Stimulated activated CD4-positive, alpha-beta T cell treated with anti-CD3 and anti-CD28 coated beads, Interleukin-4, amount 100 ng/mL, for 24 hours (primary cell): Measurements from ENCODE around the gene ARRB1.

Experiments
- DNase-seq: peaks from one replicate; pipeline ENCODE4 v3.0.0-alpha.2; 2020

ARRB1 gene

DNA sequence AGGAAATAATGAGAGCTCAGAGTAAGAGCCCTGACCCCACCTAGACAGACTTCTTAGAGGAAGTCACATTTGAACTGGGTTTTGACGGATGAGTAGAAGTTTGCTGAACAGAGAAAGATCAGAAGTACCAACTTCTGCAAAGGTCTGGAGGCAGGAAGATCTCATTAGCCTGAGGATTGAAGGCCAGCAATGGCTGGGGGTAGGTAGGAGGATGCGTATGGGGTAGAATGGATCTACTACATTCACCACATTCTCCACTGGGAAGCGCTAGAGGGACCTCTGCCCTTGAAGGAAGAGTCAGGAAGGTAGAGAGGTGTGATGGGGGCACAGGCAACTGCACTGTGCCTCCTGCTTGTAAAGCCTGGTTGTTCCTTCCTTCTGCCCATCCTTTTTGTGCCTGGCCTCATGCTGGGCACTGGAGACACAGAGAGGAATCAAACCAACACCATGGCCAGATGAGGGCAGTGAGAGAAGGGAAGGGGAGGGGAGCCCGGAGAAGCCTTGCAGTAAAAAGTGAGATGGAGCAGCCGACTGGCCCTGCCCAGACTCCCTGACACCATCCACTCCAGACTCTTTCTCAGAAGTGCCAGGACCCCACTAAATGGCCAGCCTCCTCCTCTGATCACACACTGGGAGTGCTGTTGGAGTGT lies 106.0 kb downstream of the ARRB1 start:
- no peak for DNase-seq

DNA sequence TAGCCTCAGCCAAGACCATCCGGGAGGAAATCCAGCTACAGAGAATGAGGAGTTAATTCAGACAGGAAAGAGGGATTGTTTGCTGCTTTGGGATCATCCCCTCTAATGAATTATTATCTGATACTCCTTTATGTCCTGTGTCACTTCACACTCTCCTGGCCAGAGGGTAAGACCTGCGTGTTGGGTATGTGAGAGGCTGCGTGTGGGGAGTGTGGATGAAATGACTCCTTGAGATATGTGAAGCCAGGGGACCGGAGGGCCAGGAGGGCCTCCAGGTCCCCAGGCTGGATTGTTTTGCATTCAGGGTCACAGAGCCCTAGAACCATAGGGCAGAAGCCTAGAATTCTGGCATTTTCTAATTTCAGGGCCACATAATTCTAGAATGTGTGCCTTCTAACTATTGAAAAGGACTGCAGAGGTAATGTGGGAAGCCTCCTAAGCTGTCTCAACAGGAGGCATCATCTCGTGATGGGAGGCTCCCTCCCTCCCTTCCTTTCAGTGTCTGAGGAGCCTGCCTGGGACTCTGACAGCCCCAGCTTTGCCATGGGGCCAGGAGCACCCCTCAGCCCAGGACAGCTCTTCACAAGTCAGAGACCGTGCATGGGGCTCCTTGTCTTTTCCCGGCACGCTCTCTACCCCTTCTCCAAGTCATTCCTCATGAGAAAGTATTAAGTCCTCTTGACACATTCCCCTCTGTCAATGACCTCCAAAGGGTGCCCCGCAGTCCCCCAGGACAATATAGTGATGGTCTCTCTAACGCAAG lies 107.2 kb downstream of the ARRB1 start:
- DNase-seq, result no peak

DNA sequence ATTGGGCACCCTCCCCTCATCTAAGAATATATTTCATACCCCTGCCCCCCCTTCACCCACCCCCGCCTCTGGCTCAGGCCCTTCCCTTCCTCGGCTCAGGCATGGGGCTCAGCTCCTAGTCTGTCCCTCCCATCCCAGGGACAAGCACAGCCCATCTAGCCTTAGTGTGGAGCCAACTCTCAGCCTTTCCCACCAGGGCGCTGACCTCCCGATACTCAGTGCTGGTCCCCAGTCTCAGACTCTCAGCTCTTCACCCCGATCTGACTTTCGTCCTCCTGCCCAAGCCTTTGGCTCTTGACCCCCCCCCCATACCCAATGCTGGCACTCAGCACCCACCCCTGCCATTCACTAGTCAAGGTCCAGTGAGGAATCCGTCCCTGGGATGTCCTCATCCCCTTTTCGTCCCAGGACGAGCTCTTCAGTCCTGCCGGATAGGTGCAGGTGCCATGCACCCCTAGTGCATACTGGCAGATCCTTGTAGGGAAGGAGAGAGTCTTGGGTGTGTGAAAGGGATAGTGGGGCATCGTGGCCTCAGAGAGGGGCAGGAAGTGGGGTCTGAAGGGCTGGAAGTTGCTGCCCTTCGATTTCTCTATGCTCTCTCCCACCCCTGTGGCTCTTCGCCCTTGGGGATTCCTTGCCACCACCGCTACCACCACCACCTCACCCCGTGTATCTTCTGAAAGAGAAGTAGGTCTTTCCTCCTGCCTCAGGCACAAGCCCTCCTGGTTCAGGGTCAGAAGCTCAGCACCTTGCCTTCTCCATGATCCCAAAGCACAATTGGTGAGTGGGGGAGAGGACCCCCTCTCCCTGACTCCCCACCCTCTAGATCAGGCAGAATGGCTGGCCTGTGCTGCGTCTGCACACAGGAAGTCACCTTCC lies 108.5 kb downstream of the ARRB1 start:
- no peak for DNase-seq

GRCh38 chr11:75241906-75242644 lies 109.4 kb downstream of the ARRB1 start:
- no peak for DNase-seq

- peak; percentile 86 for DNase-seq
Observed at GRCh38 chr11:75241036-75241905, 110.2 kb downstream of the ARRB1 start.

GRCh38 chr11:75240311-75241035 lies 111.0 kb downstream of the ARRB1 start, which contains the start of gene TPBGL:
TPBGL (plus strand) TSS chr11:75240774; CDS start chr11:75241050, 276 bp downstream.
- no peak for DNase-seq

DNA sequence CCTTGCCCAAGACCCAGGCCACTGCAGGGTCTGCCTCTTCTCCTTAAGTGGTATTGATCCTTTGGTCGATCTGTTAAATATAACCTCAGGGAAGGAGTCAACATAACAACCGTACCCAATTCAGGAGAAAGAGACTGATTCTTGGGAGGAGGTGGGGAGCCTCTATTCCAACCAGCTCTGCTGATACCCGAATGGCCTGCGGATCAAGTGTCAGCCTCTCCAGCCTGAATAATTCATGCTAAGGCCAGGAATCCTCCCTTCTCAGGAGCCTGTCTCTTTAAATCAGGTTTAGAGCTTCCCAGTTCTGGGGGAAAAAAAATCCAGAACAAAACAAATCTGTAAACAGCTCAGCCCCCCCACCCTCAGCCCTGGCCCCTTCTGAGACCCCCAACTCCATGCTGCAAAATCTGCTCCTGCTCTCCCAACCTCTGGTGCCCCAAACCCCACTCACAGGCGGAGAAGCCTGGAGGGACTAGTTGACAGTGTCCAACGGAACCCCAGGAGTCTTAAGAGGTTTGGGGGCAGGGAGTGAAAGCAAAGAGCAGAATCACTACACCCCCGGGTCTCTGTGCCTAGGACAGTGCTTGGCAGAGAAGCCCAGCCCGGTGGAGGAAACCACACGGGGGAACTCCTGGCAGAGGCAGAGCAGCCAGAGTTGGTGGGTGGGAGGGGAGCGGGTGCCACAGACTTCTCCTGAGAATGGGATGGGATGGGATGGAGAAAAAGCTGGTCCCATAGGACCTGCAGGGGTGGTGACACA lies 111.8 kb downstream of the ARRB1 start:
- DNase-seq, result no peak

DNA sequence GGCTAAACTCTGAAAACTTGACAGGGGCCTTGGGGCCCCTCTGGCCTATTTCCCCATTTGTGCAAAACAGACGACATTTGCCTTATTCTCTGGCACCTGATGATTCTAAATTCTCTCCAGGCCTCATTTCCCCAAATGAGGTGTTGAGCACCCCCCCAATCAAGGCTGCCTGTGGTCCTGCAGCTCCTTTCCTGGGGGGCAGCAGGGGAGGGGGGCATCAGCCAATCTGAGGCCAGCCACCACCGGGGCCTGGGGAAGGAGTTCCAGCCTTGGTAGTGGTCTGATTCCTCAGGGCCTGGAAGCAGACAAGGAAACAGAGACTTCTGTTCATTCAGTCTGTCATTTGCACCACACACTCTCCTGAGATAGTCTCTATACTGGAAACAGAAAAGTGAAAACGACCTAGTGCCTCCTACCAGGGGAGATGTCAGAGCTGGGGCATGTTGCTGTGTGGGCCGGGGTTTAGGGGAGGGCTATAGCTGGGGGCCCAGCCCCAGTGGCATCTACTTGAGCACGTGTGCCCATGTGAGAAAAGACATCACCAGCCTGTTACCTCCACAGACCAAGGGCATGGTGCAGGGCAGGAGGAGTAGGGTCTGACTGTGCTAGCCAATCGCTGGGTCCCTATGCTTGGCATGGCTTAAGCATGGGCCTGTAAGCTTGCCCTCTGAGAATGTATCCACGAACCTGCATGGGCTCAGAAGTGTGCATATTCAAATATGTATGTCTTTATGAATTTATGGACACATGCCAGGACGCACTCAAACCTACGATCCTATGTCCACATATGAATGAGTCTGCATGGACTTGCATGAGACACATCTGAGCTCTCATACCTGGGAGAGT lies 112.6 kb downstream of the ARRB1 start:
- no peak for DNase-seq

DNA sequence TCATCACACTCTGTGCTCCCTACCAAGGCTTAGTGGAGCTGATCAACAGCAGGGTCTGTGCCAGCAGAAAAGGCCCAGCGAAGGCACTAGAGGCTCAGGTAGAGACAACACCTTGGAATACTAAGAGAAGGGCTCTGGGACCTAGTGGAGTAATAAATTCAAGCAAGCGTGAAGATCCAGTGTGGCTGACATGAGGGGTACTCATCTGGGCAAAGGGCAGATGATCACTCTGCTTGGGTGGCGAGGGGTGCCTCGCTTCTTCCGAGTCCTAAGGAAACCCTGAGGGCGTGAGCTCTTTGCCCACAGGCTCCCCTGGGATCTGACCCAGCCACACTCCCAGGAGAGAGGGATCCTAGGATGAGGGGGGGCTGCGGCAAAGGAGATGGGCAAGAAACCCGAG lies 114.4 kb downstream of the ARRB1 start:
- DNase-seq, result no peak

- DNase-seq, result no peak
Observed at GRCh38 chr11:75236062-75236461, 115.4 kb downstream of the ARRB1 start.

DNA sequence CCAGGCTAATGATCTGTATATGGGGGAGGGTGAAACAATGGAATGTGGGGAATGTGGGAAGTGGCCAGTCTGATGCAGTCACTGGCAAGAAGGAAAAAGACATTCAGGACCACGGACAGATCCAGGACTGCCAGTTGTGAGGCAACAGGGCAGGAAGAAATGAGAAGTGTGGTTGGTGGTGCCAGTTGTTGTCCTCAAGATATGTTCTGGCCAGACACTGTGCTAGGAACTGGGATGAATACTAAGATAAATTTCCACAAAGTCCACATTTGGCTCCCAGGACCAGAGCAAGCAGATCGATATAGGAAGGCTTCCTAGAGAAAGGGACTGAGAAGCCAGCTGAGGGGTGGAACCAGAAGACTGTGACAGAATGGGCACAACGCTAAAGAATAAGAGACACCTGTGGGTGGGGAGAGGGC lies 117.7 kb downstream of the ARRB1 start:
- no peak for DNase-seq

GRCh38 chr11:75230621-75231020 lies 120.8 kb downstream of the ARRB1 start:
- no peak for DNase-seq

- DNase-seq, result no peak
Observed at GRCh38 chr11:75229466-75229865, 122.0 kb downstream of the ARRB1 start.

DNA sequence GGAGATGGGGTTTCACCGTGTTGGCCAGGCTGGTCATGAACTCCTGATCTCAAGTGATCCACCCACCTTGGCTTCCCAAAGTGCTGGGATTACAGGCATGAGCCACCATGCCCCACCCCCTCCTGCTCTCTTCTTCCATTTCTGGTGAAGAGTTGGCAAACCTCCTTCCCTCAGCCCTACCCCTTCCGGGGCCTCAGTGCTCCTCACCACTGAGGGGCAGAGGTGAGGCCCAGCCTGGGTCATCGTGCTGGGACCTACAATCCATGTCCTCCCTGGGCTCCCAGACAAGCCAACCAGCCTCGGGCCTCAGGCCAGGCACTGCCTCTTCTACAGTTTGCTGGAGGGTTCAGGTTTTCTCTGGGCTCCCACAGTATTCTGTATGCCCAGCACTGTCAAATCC lies 125.7 kb downstream of the ARRB1 start:
- DNase-seq, result no peak

GRCh38 chr11:75223954-75224643 lies 127.4 kb downstream of the ARRB1 start:
- DNase-seq, result no peak

DNA sequence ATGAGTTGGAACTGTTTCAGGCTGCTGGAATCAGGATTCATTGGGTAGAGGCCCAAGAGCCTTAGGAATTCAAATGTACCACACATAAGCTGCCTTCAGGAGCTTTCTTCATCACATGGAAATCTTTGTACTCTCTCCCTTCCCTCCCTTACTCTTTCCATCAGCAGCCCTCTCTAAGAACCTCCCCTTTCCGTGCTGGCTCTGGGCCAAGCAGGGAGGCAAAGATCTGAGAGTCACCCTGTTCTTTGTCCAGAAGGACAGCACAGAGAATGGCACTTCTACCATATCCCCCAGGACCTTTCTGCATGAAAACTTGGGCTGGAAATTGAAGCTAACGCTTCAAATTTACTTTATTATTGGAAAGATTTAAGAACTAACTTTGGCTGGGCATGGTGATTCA lies 131.6 kb downstream of the ARRB1 start:
- no peak for DNase-seq

DNA sequence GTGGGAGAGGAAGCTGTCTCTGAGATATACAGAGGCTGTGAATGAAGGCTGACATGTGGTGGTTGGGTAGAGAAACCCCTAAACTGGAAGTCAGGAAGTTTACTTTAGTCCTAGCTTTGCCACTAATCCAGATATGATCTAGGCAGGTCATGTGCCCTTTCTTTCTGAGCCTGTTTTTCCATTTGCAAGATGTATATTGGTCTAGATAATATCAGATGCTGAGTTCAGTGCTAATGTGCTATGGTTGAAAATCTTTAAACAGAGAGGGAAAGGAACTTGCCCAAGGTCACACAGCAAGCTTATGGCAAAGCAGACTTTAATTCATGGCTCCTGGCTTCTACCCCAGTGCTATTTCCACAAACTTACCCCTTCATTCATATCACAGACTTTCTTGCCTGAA lies 136.6 kb downstream of the ARRB1 start:
- no peak for DNase-seq

DNA sequence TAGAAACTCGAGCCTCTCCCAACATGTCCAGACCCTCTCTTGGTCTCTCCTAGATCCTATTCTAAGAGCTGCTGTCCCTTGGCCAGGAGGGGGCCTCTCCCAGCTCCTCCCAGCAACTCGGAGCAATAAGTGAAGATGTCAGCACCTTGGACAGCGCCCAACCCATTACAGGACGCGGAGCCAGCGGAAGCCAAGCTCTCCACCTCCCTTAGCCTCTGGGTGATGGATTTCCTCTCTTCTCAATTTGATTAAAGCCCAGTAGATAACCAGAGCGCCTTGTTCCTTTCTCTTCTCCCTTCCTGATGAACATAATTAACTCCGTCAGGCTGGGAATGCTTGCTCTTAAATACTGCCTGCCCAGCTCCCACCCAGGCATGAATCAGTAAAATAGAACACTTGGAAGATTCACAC lies 137.0 kb downstream of the ARRB1 start:
- peak; percentile 76 for DNase-seq
